ENCODE measurements around the gene C11orf21.
"Not testable (repeated sequence)": the region's sequence is repeated elsewhere in the genome, so short reads cannot be mapped to it uniquely, and the experiment has no call there.

GRCh38 chr11:2332569-2332968 lies 30.9 kb upstream of the C11orf21 start:
- TF ChIP-seq, protein P1, sequence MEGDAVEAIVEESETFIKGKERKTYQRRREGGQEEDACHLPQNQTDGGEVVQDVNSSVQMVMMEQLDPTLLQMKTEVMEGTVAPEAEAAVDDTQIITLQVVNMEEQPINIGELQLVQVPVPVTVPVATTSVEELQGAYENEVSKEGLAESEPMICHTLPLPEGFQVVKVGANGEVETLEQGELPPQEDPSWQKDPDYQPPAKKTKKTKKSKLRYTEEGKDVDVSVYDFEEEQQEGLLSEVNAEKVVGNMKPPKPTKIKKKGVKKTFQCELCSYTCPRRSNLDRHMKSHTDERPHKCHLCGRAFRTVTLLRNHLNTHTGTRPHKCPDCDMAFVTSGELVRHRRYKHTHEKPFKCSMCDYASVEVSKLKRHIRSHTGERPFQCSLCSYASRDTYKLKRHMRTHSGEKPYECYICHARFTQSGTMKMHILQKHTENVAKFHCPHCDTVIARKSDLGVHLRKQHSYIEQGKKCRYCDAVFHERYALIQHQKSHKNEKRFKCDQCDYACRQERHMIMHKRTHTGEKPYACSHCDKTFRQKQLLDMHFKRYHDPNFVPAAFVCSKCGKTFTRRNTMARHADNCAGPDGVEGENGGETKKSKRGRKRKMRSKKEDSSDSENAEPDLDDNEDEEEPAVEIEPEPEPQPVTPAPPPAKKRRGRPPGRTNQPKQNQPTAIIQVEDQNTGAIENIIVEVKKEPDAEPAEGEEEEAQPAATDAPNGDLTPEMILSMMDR (IDR thresholded peaks at IDR 0.05; ENCODE audit: insufficient read depth, low read length) = not testable (repeated sequence)
- not testable (repeated sequence) for TF ChIP-seq POLR2AphosphoS5 (IDR thresholded peaks at IDR 0.05; ENCODE audit: low read depth); GABPA (IDR thresholded peaks at IDR 0.05; ENCODE audit: low read depth); REST (IDR thresholded peaks at IDR 0.05; ENCODE audit: insufficient replicate concordance, low read depth); SPI1 (IDR thresholded peaks at IDR 0.05; ENCODE audit: borderline replicate concordance, low read depth)
